Adrenal gland (tissue), 12 donors: ENCODE results near the gene ACYP1. TPM values are rescaled to one million over a fixed set of nuclear protein-coding genes. Genes with fewer than 3 reads are reported as not detected.

ENCODE experiments used
- DNase-seq, 7 donors: peaks; one replicate each; pipeline ENCODE4 v3.0.0-alpha.2; 2019 to 2020
- H3K27ac ChIP-seq, 5 donors: fragments of 200-600 bp; sonication (generic) in 4 of 5; 1 replicate in 3 of 5; 2 replicates in 2 of 5; pipeline versions ENCODE4 v1.5.1 to v1.8.0; 2016 to 2020; ENCODE audit warnings: mild to moderate bottlenecking in 1 of 5
- H3K27me3 ChIP-seq: fragments of 200-600 bp; 2 replicates; pipeline ENCODE4 v1.8.0; 2021
- H3K36me3 ChIP-seq, 2 donors: fragments of 200-600 bp; replicated peaks in 1 of 2; 1 replicate in 1 of 2; 2 replicates in 1 of 2; pipeline versions ENCODE4 v1.5.1 to v1.8.0; 2018 to 2022
- H3K4me1 ChIP-seq, 2 donors: fragments of 200-600 bp; replicated peaks in 1 of 2; 1 replicate in 1 of 2; 2 replicates in 1 of 2; pipeline versions ENCODE4 v1.5.1 to v1.8.0; 2018 to 2021
- H3K4me3 ChIP-seq, 4 donors: fragments of 200-600 bp; sonication (generic) in 3 of 4; one replicate each; pipeline ENCODE4 v1.5.1; 2016 to 2018
- H3K9me3 ChIP-seq, 3 donors: fragments of 200-600 bp; sonication (generic) in 1 of 3; replicated peaks in 1 of 3; 1 replicate in 2 of 3; 2 replicates in 1 of 3; pipeline versions ENCODE4 v1.5.1 to v1.8.0; 2016 to 2021
- POLR2A ChIP-seq, 2 donors: fragments of 450-650 bp; IDR thresholded peaks; one replicate each; pipeline ENCODE4 v1.6.1; 2017; ENCODE audit warnings: antibody characterized with exemption in 2 of 2, mild to moderate bottlenecking in 2 of 2, moderate library complexity in 1 of 2
- WGBS, 4 donors: extraction: QIAGEN DNeasy Blood & Tissue Kit in 2 of 4; methylation state at CpG; one replicate each; pipeline versions ENCODE4 v1.1.5 to v1.1.7; 2013 to 2017; 5-methylcytosine and 5-hydroxymethylcytosine counted together
- intact Hi-C, 2 donors: fragments of 100-400 bp; cut with DNase I; formaldehyde crosslinking; loops; one replicate each; pipeline versions ENCODE4 v1.14.1 to v1.15.0; 2022 to 2023
- polyA plus RNA-seq, 3 donors: library from polyadenylated mRNA; stranded (reverse); fragments of 200-250 nt in 2 of 3; fragments of 350-450 nt in 1 of 3; fragmentation: Illumina TruSeq in 1 of 3; extraction: RNeasy Lipid Tissue Mini Kit (QIAGEN cat#74804) in 1 of 3; gene quantifications; one replicate each; pipeline ENCODE4 v1.2.3, GENCODE V29; 2013 to 2014
- total RNA-seq, 9 donors: library from RNA; depleted of rRNA in 4 of 9; stranded (reverse); fragments of >200 nt in 4 of 9; fragments of 120-200 nt in 1 of 9; fragmentation: NEBNext Ultra II Directional in 1 of 9; extraction: Animal tissue kit (Norgen Biotek cat#: 25700) in 1 of 9; gene quantifications; one replicate each; pipeline versions ENCODE4 v1.1.0 to v1.2.4, GENCODE V29; 2013 to 2023
- TF ChIP-seq, protein P1 (sequence below), 6 experiments: fragments of 450-650 bp in 4 of 6; fragments of 200-600 bp in 2 of 6; sonication (generic) in 1 of 6; IDR thresholded peaks; 1 replicate in 5 of 6; 2 replicates in 1 of 6; pipeline versions ENCODE4 v1.5.1 to v1.8.0; 2016 to 2021; ENCODE audit warnings: antibody characterized with exemption in 6 of 6, mild to moderate bottlenecking in 2 of 6, moderate library complexity in 1 of 6
- donor health status: healthy with polysubstance abuse.
- donor health status: Bipolar disorder and iron deficiency.
- donor health status: DM: yes; HTN: yes; CAD: no.
- donor health status: DM: no; HTN: no; CAD: no.
- donor health status: DM: no; HTN: no; CAD: no.
- donor health status: DM: yes; HTN: yes; CAD: no.

The ACYP1 gene
- total and polyA plus RNA-seq, 12 donors, result 11.5 to 73.0 (median 23.7) TPM

DNA sequence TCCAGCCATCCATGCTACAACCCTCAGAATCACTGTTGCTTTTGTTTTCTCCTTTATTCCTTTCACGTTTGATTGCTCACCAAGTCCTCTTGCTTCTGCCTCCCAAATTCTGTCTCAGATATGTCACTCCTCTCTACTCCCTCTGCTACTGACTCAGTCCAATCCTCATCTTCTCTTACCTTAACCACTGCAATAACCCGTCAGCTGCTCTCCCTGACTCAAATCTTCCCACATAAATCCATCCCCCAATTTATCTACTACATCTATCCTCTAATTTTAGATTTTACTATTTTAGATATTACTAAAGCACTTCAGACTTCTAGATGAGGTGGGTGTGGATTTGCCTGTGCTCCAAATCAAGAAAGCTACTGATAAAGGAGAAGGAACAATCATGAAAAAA lies 37.9 kb downstream of the ACYP1 start:
- no peak overlapping the region for H3K27ac ChIP-seq
- H3K4me1 ChIP-seq, result peaks cover 0 to 14% of the 10 kb centered on the region in 2 donors
- intact Hi-C loops, result no loop called here
- H3K27me3 ChIP-seq, result no peaks in the 10 kb centered on the region
- TF ChIP-seq, protein P1, sequence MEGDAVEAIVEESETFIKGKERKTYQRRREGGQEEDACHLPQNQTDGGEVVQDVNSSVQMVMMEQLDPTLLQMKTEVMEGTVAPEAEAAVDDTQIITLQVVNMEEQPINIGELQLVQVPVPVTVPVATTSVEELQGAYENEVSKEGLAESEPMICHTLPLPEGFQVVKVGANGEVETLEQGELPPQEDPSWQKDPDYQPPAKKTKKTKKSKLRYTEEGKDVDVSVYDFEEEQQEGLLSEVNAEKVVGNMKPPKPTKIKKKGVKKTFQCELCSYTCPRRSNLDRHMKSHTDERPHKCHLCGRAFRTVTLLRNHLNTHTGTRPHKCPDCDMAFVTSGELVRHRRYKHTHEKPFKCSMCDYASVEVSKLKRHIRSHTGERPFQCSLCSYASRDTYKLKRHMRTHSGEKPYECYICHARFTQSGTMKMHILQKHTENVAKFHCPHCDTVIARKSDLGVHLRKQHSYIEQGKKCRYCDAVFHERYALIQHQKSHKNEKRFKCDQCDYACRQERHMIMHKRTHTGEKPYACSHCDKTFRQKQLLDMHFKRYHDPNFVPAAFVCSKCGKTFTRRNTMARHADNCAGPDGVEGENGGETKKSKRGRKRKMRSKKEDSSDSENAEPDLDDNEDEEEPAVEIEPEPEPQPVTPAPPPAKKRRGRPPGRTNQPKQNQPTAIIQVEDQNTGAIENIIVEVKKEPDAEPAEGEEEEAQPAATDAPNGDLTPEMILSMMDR (IDR thresholded peaks at IDR 0.05), result no peak
- TF ChIP-seq POLR2A (IDR thresholded peaks at IDR 0.05), result no peak
- DNase-seq, result no peak
- peaks cover 0 to 48% of the 10 kb centered on the region in 2 donors for H3K36me3 ChIP-seq
- H3K4me3 ChIP-seq, result no peak overlapping the region
- 88 to 97% (median 96%) methylated on average over 2 of the region's 2 CpGs for WGBS, 4 donors
- H3K9me3 ChIP-seq, result no peaks in the 10 kb centered on the region

DNA sequence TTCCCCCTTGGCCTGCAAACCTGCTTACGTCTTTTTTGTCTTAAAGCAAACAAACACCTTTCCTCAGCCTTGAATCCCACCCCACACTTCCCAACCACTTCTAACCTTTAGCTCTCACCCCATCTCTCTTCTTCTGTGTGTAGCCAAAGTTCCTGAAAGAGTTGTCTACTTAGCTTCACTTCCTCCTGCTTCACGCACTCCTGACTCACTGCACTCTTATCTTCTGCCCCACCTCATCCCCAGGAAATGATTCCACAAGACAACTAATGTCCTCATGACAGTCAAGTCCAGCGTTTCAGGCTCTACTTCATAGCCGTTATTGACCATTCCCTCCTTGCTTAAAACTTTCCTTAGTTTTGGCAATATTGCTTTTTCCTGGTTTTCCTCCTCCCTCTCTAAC lies 38.7 kb downstream of the ACYP1 start:
- H3K27ac ChIP-seq, result peak overlapping the region in 1 of 5 donors; percentile 25
- no peak for TF ChIP-seq POLR2A (IDR thresholded peaks at IDR 0.05)
- TF ChIP-seq, protein P1 (IDR thresholded peaks at IDR 0.05), result no peak
- H3K4me1 ChIP-seq, result peaks cover 0 to 14% of the 10 kb centered on the region in 2 donors
- H3K4me3 ChIP-seq, result no peak overlapping the region
- H3K27me3 ChIP-seq, result no peaks in the 10 kb centered on the region
- intact Hi-C loops, result no loop called here
- WGBS, 4 donors, result 66 to 79% (median 73%) methylated on average over 4 of the region's 4 CpGs
- H3K9me3 ChIP-seq, result no peaks in the 10 kb centered on the region
- peaks cover 0 to 49% of the 10 kb centered on the region in 2 donors for H3K36me3 ChIP-seq
- DNase-seq, result no peak

DNA sequence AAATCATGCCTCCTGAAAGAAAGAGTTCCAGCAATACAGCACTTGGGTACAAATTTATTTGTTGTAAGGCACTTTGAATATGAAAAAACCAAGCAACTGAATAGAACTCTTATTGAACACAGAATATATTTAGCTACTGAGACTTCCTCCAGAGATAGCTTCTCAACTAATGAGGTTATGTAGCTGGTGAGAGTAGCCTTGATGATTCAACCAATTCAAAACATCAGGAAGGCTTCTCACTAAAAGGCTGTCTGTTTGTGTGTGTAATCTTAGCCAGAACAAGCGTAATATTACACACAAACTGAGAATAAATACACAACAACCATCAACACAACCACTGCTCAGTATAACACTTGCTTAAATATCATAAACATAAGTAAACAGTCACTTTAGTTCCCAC lies 40.7 kb downstream of the ACYP1 start:
- WGBS, 4 donors, result 42 to 73% (median 46%) methylated on average over 1 of the region's 1 CpG
- peaks cover 0 to 48% of the 10 kb centered on the region in 2 donors for H3K36me3 ChIP-seq
- H3K27me3 ChIP-seq, result no peaks in the 10 kb centered on the region

DNA sequence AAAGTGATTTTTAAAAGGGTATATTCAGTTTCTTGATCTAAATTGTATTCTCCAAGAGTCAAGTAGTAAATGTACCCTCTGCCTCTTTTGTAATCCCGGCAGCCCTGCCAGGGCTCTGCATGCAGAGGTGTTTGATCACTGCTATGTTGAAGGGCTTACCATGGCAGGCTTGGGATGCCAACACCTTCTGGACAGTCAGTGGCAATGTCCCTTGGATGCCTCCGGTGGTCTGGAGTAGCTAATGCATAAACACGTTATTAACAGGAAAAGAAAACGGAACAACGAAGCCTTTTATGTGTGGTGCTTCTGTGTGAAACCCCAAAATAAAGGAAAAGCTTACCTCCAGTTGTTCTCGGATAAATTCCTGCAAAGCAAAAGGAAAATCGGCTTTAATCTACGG lies 41.2 kb downstream of the ACYP1 start:
- TF ChIP-seq, protein P1 (IDR thresholded peaks at IDR 0.05), result peak in 4 of 6 experiments; percentile 11 to 39 (median 22)
- no peak for TF ChIP-seq POLR2A (IDR thresholded peaks at IDR 0.05)
- H3K27me3 ChIP-seq, result no peaks in the 10 kb centered on the region
- peaks cover 0 to 14% of the 10 kb centered on the region in 2 donors for H3K4me1 ChIP-seq
- H3K27ac ChIP-seq, result peak overlapping the region in 1 of 5 donors; percentile 46
- no peak overlapping the region for H3K4me3 ChIP-seq
- DNase-seq, result peak in 4 of 7 donors; percentile 24 to 66 (median 30)
- intact Hi-C loops, result no loop called here
- H3K9me3 ChIP-seq, result no peaks in the 10 kb centered on the region
- WGBS, 4 donors, result 74 to 82% (median 75%) methylated on average over 8 of the region's 8 CpGs
- H3K36me3 ChIP-seq, result peaks cover 0 to 47% of the 10 kb centered on the region in 2 donors

More for the DNA sequence above, 40.7 kb downstream of the ACYP1 start:
- DNase-seq, result no peak
- Histone ChIP-seq H3K9me3 (no peaks in the 10 kb centered on the region), H3K4me1 (peaks cover 0 to 14% of the 10 kb centered on the region in 2 donors), H3K4me3 (no peak overlapping the region), H3K27ac (peak overlapping the region in 2 of 5 donors; percentile 46 to 62)
- TF ChIP-seq, protein P1 (IDR thresholded peaks at IDR 0.05), result no peak
- no peak for TF ChIP-seq POLR2A (IDR thresholded peaks at IDR 0.05)
- intact Hi-C loops, result no loop called here
